Spleen (tissue), 7 donors: ENCODE data around the gene ZNF93.
"Not testable (repeated sequence)": the region's sequence is repeated elsewhere in the genome, so short reads cannot be mapped to it uniquely, and the experiment has no call there.

Experiments used
- CTCF ChIP-seq, 11 experiments: fragments of 200-600 bp in 7 of 11; fragments of 450-650 bp in 4 of 11; sonication (generic) in 4 of 11; IDR thresholded peaks in 8 of 11; conservative IDR thresholded peaks in 3 of 11; 1 replicate in 7 of 11; 2 replicates in 4 of 11; pipeline versions ENCODE4 v1.4.0 to v1.8.0; 2016 to 2021; ENCODE audit warnings: antibody characterized with exemption in 11 of 11, inconsistent platforms in 4 of 11, mild to moderate bottlenecking in 1 of 11
- POLR2A ChIP-seq, 3 donors: fragments of 450-650 bp; IDR thresholded peaks; one replicate each; pipeline ENCODE4 v1.5.1; 2017; ENCODE audit warnings: antibody characterized with exemption in 3 of 3, mild to moderate bottlenecking in 1 of 3
- donor health status: DM: no; HTN: no; CAD: no; lungs with moderate emphysema.
- donor health status: DM: no; HTN: no; CAD: no.
- donor health status: DM: no; HTN: no; CAD: no.

GRCh38 chr19:19957766-19958165 is 57.0 kb downstream of the ZNF93 start:
- not testable (repeated sequence) for TF ChIP-seq POLR2A (IDR thresholded peaks at IDR 0.05); CTCF (IDR thresholded peaks at IDR 0.05 in 8 of 11, conservative IDR thresholded peaks at IDR 0.05 in 3 of 11)
